MG63 (cell line): Measurements from ENCODE around the gene ASXL2. TPM values are rescaled to one million over a fixed set of nuclear protein-coding genes. Genes with fewer than 3 reads are reported as not detected.

ENCODE experiments used
- DNase-seq: peaks from one replicate; pipeline ENCODE4 v3.0.0-alpha.2; 2020
- H3K27me3 ChIP-seq: fragments of 250-450 bp; sonication (Bioruptor Pico); 2 replicates; pipeline ENCODE4 v1.5.1; 2020; ENCODE audit warnings: mild to moderate bottlenecking, moderate library complexity
- H3K36me3 ChIP-seq: fragments of 250-450 bp; sonication (Bioruptor Pico); 2 replicates; pipeline ENCODE4 v1.5.1; 2020; ENCODE audit warnings: mild to moderate bottlenecking, moderate library complexity
- H3K4me3 ChIP-seq: fragments of 250-450 bp; sonication (Bioruptor Pico); 2 replicates; pipeline ENCODE4 v1.5.1; 2020; ENCODE audit warnings: mild to moderate bottlenecking, moderate library complexity
- H3K9me3 ChIP-seq: fragments of 250-450 bp; sonication (Bioruptor Pico); 2 replicates; pipeline ENCODE4 v1.5.1; 2020; ENCODE audit warnings: mild to moderate bottlenecking, moderate library complexity
- total RNA-seq: library from RNA; depleted of rRNA; stranded (reverse); fragments of >200 nt; shearing (Covaris generic); gene quantifications from 2 replicates; pipeline ENCODE4 v1.2.3, GENCODE V29; 2014; ENCODE audit warnings: low replicate concordance

ASXL2 gene
- total RNA-seq, 1 experiment from 2014 or later, result 3.6 TPM

GRCh38 chr2:25824718-25825117, 53.6 kb downstream of the ASXL2 start:
- H3K27me3 ChIP-seq, result no peaks in the 10 kb centered on the region
- no peak overlapping the region for H3K4me3 ChIP-seq
- no peaks in the 10 kb centered on the region for H3K9me3 ChIP-seq
- H3K36me3 ChIP-seq, result no peaks in the 10 kb centered on the region
- DNase-seq, result no peak

- Histone ChIP-seq H3K9me3 (no peaks in the 10 kb centered on the region), H3K27me3 (no peaks in the 10 kb centered on the region), H3K4me3 (no peak overlapping the region), H3K36me3 (no peaks in the 10 kb centered on the region)
- DNase-seq, result no peak
Observed at GRCh38 chr2:25824216-25824615, 54.1 kb downstream of the ASXL2 start.

GRCh38 chr2:25822190-25823117, 55.8 kb downstream of the ASXL2 start:
- no peak overlapping the region for H3K4me3 ChIP-seq
- no peak for DNase-seq
- no peaks in the 10 kb centered on the region for H3K9me3 ChIP-seq
- no peaks in the 10 kb centered on the region for H3K27me3 ChIP-seq
- no peaks in the 10 kb centered on the region for H3K36me3 ChIP-seq

- no peaks in the 10 kb centered on the region for H3K36me3 ChIP-seq
- H3K9me3 ChIP-seq, result no peaks in the 10 kb centered on the region
- peak; percentile 56 for DNase-seq
- no peak overlapping the region for H3K4me3 ChIP-seq
- no peaks in the 10 kb centered on the region for H3K27me3 ChIP-seq
Observed at GRCh38 chr2:25821225-25822056, 56.8 kb downstream of the ASXL2 start.

- DNase-seq, result no peak
- Histone ChIP-seq H3K27me3 (no peaks in the 10 kb centered on the region), H3K9me3 (no peaks in the 10 kb centered on the region), H3K4me3 (no peak overlapping the region), H3K36me3 (no peaks in the 10 kb centered on the region; the same call in 1 of the 2 replicates)
Observed at GRCh38 chr2:25819597-25820039, 58.7 kb downstream of the ASXL2 start.

- no peak overlapping the region for H3K4me3 ChIP-seq
- no peaks in the 10 kb centered on the region for H3K9me3 ChIP-seq
- H3K36me3 ChIP-seq, result no peaks in the 10 kb centered on the region; the same call in 1 of the 2 replicates
- no peaks in the 10 kb centered on the region for H3K27me3 ChIP-seq
- no peak for DNase-seq
Observed at GRCh38 chr2:25817630-25818029, 60.7 kb downstream of the ASXL2 start.

- Histone ChIP-seq H3K27me3 (no peaks in the 10 kb centered on the region), H3K4me3 (no peak overlapping the region), H3K9me3 (no peaks in the 10 kb centered on the region), H3K36me3 (no peaks in the 10 kb centered on the region; the same call in 1 of the 2 replicates)
- no peak for DNase-seq
Observed at GRCh38 chr2:25817006-25817405, 61.3 kb downstream of the ASXL2 start.

GRCh38 chr2:25816249-25816648, 62.0 kb downstream of the ASXL2 start:
- Histone ChIP-seq H3K9me3 (no peaks in the 10 kb centered on the region), H3K4me3 (no peak overlapping the region), H3K36me3 (no peaks in the 10 kb centered on the region; the same call in 1 of the 2 replicates), H3K27me3 (no peaks in the 10 kb centered on the region)
- no peak for DNase-seq

GRCh38 chr2:25814681-25815080, 63.6 kb downstream of the ASXL2 start:
- no peak overlapping the region for H3K4me3 ChIP-seq
- H3K9me3 ChIP-seq, result no peaks in the 10 kb centered on the region
- no peaks in the 10 kb centered on the region for H3K27me3 ChIP-seq
- no peaks in the 10 kb centered on the region; the same call in 1 of the 2 replicates for H3K36me3 ChIP-seq
- no peak for DNase-seq

GRCh38 chr2:25810428-25810827, 67.9 kb downstream of the ASXL2 start:
- no peak overlapping the region for H3K4me3 ChIP-seq
- no peaks in the 10 kb centered on the region for H3K27me3 ChIP-seq
- no peaks in the 10 kb centered on the region for H3K9me3 ChIP-seq
- no peak for DNase-seq
- H3K36me3 ChIP-seq, result peaks cover 8% of the 10 kb centered on the region

GRCh38 chr2:25809646-25810045, 68.6 kb downstream of the ASXL2 start:
- Histone ChIP-seq H3K4me3 (no peak overlapping the region), H3K27me3 (no peaks in the 10 kb centered on the region), H3K9me3 (no peaks in the 10 kb centered on the region), H3K36me3 (peaks cover 16% of the 10 kb centered on the region)
- DNase-seq, result no peak

- no peak for DNase-seq
- peaks cover 19% of the 10 kb centered on the region for H3K36me3 ChIP-seq
- H3K27me3 ChIP-seq, result no peaks in the 10 kb centered on the region
- H3K9me3 ChIP-seq, result no peaks in the 10 kb centered on the region
- no peak overlapping the region for H3K4me3 ChIP-seq
Observed at GRCh38 chr2:25808006-25808383, 70.3 kb downstream of the ASXL2 start.

GRCh38 chr2:25806941-25807340, 71.3 kb downstream of the ASXL2 start:
- H3K27me3 ChIP-seq, result no peaks in the 10 kb centered on the region
- no peak for DNase-seq
- H3K36me3 ChIP-seq, result peaks cover 19% of the 10 kb centered on the region
- no peaks in the 10 kb centered on the region for H3K9me3 ChIP-seq
- no peak overlapping the region for H3K4me3 ChIP-seq

GRCh38 chr2:25805987-25806386, 72.3 kb downstream of the ASXL2 start:
- DNase-seq, result no peak
- H3K4me3 ChIP-seq, result no peak overlapping the region
- peaks cover 19% of the 10 kb centered on the region for H3K36me3 ChIP-seq
- H3K27me3 ChIP-seq, result no peaks in the 10 kb centered on the region
- H3K9me3 ChIP-seq, result no peaks in the 10 kb centered on the region

GRCh38 chr2:25804338-25804737, 73.9 kb downstream of the ASXL2 start:
- peaks cover 19% of the 10 kb centered on the region for H3K36me3 ChIP-seq
- DNase-seq, result no peak

GRCh38 chr2:25799301-25799700, 79.0 kb downstream of the ASXL2 start:
- H3K9me3 ChIP-seq, result no peaks in the 10 kb centered on the region
- H3K36me3 ChIP-seq, result peaks cover 11% of the 10 kb centered on the region
- H3K4me3 ChIP-seq, result no peak overlapping the region
- no peak for DNase-seq
- H3K27me3 ChIP-seq, result no peaks in the 10 kb centered on the region

More at GRCh38 chr2:25804338-25804737, 73.9 kb downstream of the ASXL2 start:
- no peaks in the 10 kb centered on the region for H3K27me3 ChIP-seq
- no peaks in the 10 kb centered on the region for H3K9me3 ChIP-seq
- H3K4me3 ChIP-seq, result no peak overlapping the region
